Measurements from ENCODE around the gene RAP1GAP.

RAP1GAP gene

DNA sequence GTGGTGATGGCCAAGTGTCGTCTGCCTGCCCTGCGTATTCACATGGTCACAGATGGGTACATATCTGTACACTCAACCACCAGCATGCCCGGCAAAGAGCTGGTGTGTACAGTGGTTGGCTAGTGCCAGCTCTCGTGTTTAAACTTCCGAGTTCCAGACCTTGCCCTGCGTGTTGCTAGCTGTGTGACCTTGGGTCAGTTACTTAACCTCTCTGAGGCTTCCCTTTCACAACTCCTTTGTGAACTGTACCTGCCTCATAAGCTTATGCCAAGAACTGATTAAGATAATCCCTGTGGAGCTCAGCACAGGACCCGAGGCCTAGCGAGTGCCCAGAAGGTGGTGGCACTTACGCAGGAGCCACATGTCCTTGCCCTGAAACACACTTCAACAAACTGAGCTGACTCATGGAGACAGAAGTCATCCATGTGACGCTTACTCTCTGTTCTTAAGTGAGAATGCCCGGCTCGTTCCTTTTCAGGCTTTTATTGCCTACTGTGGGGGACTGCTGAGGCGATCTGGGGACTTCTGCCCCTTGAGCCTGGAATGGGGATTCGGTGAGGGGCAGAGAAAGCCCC lies 104.5 kb downstream of the RAP1GAP start:
- no peak overlapping the region for H3K4me3 ChIP-seq (ENCODE audit: low read depth, low read length)
- DNase-seq (ENCODE audit: low read depth) = no peak

DNA sequence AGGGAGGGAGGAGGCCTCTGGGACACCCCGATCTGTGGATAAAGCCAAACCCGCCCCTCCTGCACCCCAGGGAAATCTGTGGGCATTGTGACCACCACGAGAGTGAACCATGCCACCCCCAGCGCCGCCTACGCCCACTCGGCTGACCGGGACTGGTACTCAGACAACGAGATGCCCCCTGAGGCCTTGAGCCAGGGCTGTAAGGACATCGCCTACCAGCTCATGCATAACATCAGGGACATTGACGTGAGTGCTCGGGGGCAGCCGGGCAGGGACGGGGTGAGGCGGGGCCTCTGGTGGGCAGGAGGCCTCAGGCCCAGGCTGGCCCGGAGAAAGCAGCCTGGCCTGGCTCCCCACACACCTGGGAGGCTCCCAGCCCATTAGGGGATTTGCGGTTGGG lies 105.2 kb downstream of the RAP1GAP start:
- no peak overlapping the region for H3K4me3 ChIP-seq (ENCODE audit: low read depth, low read length)
- DNase-seq (ENCODE audit: low read depth) = no peak

DNA sequence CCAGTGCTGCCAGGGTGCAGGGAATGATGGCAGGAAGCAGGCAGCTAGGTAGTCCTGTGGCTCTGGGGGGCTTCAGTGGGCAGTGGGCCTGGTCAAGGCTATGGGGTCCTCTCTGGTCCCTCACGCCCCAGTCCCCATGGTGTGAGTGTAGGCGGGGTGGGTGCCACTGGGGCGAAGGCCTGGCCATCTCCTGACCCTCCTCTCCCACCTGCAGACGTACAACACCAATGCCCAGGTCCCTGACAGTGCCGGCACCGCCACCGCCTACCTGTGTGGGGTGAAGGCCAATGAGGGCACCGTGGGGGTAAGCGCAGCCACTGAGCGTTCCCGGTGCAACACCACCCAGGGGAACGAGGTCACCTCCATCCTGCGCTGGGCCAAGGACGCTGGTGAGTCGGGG lies 106.3 kb downstream of the RAP1GAP start:
- H3K4me3 ChIP-seq (ENCODE audit: low read depth, low read length) = no peak overlapping the region
- no peak for DNase-seq (ENCODE audit: low read depth)

DNA sequence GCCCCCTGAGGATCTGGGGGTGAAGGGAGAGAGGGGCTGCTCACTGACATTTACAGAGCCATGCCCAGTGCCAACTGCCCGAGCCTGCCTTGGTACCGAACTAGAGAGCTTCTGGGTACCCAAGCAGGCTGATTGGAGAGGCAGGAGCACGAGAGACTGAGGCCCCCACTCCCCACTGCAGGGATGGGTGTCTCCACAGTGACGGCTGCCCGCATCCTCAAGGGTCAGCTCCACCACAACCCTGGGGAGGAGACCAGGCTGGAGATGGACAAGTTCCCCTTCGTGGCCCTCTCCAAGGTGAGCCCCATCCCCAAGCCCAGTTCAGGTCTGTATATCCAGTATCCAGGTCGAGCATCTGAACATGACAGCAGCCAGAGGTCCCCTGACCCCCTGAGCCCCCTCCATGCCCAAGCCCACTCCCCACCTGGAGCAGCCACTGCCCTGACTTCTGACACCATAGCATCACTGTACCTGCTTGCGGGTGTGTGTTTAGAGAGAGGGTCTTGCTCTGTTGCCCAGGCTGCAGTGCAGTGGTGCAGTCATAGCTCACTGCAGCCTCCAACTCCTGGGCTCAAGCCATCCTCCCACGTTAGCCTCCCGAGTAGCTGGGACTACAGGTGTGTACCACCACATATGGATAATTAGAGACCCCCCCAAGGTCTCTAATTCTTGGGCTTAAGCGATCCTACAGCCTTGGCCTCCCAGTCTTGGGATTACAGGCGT lies 108.1 kb downstream of the RAP1GAP start:
- H3K4me3 ChIP-seq (ENCODE audit: low read depth, low read length) = no peak overlapping the region
- DNase-seq (ENCODE audit: low read depth) = no peak

DNA sequence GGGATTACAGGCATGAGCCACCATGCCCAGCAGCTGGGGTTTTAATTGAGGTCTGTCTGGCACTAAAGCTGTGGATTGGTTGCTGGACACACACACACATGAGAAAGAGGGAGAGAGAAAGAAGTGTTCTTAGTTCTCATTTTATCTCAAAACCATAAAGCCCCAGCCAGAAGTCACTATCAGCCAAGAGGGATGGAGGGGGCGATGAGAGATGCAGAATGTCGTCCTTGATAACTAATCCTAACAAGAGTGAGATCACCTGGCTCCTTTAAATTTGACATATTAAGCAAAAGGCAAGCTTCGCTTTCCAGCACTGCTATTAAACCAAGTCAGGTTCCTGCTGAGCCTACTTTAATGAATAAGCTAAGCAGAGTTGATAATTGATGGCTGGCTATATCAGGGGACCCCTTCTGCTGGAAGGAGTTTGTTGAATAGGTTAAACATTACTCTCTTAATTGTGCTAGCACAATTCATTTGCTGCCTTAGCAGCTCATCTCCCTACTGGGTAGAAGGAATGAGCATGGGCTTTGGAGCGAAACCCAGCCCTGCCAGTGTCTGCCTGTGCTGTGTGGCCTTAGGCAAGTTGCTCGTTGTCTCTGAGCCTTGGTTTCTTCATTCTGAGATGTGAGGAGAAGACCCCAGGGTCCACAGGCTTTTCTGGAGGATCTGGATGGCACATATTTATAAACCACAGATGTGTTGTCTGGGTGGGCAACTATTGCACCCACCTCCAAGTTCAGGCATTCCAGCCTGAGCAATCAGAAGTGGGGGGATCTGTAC lies 109.2 kb downstream of the RAP1GAP start:
- no peak overlapping the region for H3K4me3 ChIP-seq (ENCODE audit: low read depth, low read length)
- no peak for DNase-seq (ENCODE audit: low read depth)

DNA sequence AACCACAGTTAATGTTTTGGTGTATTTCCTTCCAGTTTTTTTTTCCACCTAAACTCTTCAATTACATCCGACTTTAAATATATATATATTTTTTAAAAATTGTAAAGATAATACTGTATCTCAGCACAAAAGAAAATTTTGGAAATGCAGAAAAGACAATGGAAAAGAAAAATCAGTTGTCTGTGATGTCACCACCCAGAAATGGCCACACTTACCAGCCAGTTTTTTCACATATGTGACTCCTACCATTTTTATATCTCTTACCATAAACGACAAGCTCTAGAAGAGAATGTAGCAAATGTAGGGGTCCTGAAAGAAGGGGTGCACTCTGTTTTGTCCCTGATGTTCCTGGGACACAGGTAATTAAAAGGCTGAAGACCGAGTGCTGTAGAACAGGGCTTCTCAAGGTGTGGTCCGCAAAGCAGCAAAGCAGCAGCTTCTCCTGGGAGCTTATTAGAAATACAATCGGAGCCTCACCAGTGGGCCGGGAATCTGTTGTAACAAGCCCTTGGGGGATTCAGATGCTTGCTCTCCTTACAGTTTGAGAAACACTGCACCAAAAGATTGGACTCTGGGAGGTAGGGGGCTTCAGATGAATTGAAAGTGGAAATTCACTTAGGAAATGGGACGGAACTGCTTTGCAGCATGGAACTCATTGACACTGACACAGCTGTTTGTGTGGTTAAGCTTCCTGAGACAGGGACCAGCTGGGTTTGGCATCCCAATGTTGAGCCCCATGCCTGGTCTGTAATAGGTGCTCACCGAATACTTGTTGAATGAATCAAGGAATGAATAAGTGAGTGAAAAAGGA lies 115.8 kb downstream of the RAP1GAP start:
- peak; percentile 71 for DNase-seq (ENCODE audit: low read depth)
- peak overlapping the region; percentile 33 for H3K4me3 ChIP-seq (ENCODE audit: low read depth, low read length)

DNA sequence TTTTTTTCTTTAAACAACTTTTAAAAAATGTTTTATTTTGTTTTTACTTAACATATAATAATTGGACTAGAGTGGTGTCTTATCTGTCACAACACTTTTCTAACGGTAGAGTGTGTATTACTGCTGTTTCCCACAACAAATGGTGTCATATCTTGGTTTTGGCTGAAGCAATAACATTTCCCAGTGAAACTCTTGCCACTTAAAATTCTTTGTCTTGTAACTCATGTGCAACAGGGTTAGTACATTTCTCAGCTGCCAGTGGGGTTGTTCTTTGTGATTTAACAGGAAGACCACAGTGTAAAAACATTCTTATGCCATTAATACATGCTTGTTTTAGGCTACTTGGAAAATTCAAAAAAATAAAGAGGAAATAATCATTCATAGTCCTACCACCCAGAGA lies 116.4 kb downstream of the RAP1GAP start:
- H3K4me3 ChIP-seq (ENCODE audit: low read depth, low read length) = no peak overlapping the region
- DNase-seq (ENCODE audit: low read depth) = peak; percentile 87

DNA sequence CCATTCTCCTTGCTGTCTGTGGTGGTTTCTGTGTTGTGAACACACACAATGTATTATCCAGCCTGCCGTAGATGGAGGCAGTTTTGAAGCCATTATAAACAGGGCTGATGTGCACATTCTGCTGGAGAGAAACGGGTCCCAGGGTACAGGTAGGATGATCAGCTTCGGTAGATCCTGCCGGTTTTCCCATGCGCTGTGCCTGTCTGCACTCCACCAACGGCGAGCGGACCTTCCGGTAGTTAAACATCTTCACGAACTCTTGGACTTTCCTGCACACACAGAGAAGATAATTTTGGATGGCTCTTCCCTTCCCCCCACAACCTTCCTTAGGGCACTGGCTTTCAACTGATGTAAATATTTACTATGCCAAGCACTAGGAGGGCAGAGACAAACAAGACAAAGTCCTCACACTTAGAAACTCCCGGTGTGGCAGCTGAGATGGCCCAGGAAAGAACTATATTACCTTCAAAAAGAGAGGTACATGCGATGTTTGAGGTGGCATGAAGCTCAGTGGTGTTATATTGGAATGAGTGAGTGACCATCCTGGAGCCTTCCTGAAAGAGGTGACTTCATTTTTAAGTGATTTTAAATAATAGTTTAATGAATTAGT lies 118.2 kb downstream of the RAP1GAP start:
- no peak overlapping the region for H3K4me3 ChIP-seq (ENCODE audit: low read depth, low read length)
- no peak for DNase-seq (ENCODE audit: low read depth)

DNA sequence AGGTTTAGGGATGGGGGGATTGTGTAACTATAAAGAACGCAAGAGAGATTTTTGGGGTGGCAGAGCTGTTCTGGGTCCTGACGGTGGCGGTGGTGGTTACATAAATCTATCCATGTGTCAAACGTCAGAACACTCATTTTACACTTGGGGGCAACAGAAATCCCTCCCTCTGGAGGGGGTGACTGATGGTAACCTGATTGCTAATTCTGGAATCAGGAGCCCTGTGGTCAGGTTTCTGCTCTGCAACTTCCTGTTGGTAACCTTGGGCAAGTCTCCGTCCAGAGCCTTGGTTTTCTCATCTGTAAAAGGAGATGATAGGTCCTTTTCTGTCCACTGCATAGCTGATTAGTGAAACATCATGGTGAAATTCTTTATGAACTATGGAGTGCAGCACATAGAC lies 119.1 kb downstream of the RAP1GAP start:
- no peak for DNase-seq (ENCODE audit: low read depth)
- no peak overlapping the region for H3K4me3 ChIP-seq (ENCODE audit: low read depth, low read length)

DNA sequence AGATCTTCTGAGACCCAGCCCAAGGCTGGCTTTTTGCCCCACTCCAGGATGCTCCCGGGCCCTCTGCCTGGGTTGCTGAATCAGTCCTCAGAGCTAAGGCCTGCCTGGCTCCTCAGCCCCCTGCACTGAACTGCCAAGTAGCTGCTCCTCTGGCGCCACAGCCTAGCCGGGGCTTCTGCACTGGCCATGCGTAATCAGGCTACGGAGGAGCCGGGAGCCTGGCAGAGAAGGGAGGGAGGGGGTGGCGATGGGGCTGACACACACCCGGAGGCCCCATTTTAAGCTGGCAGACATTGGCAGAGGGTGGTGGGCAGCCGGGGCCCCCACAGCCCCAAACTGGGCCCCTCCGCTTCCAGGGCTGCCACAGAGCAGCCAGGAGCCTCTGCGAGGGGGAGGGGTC lies 121.3 kb downstream of the RAP1GAP start:
- H3K4me3 ChIP-seq (ENCODE audit: low read depth, low read length) = no peak overlapping the region
- DNase-seq (ENCODE audit: low read depth) = no peak
